ENCODE data around the gene DNAJC27.
"Not testable (repeated sequence)": the region's sequence is repeated elsewhere in the genome, so short reads cannot be mapped to it uniquely, and the experiment has no call there.

The DNAJC27 gene

GRCh38 chr2:24971536-24972314 is at the start of gene DNAJC27:
TSS of gene DNAJC27 (minus strand) at chr2:24971955. CDS start at chr2:24971904, 51 bp downstream.
- TF ChIP-seq, protein P1, sequence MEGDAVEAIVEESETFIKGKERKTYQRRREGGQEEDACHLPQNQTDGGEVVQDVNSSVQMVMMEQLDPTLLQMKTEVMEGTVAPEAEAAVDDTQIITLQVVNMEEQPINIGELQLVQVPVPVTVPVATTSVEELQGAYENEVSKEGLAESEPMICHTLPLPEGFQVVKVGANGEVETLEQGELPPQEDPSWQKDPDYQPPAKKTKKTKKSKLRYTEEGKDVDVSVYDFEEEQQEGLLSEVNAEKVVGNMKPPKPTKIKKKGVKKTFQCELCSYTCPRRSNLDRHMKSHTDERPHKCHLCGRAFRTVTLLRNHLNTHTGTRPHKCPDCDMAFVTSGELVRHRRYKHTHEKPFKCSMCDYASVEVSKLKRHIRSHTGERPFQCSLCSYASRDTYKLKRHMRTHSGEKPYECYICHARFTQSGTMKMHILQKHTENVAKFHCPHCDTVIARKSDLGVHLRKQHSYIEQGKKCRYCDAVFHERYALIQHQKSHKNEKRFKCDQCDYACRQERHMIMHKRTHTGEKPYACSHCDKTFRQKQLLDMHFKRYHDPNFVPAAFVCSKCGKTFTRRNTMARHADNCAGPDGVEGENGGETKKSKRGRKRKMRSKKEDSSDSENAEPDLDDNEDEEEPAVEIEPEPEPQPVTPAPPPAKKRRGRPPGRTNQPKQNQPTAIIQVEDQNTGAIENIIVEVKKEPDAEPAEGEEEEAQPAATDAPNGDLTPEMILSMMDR (IDR thresholded peaks at IDR 0.05; ENCODE audit: borderline replicate concordance, insufficient read depth, low read depth, low read length) = no peak
- peak within 1 kb of the TSS; percentile 79 for H3K4me3 ChIP-seq (ENCODE audit: low read depth, low read length)

GRCh38 chr2:25018681-25019080 is 46.9 kb upstream of the DNAJC27 start:
- no peak overlapping the region for H3K4me3 ChIP-seq (ENCODE audit: low read depth, low read length)
- TF ChIP-seq, protein P1 (IDR thresholded peaks at IDR 0.05; ENCODE audit: borderline replicate concordance, insufficient read depth, low read depth, low read length) = no peak

DNA sequence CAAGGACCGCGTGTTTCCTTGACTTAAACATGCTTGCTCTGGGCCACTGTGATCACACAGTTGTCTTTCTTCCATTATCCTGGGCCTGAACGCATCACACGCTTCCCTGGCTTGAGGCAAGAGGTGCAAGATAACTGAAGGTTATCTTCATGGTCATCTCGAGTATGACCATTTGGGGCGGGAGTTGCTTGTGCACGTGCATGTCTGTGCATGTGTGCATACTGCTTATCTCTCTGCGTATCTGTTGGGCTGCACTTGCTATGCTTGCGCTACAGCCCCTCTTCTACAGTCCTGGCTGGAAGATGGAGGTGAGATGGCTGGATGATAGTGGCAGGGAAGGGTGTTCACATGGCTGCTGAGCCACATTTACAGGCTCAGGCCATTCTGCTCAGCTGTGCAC is 42.9 kb upstream of the DNAJC27 start:
- TF ChIP-seq, protein P1 (IDR thresholded peaks at IDR 0.05; ENCODE audit: borderline replicate concordance, insufficient read depth, low read depth, low read length) = no peak
- no peak overlapping the region for H3K4me3 ChIP-seq (ENCODE audit: low read depth, low read length)

DNA sequence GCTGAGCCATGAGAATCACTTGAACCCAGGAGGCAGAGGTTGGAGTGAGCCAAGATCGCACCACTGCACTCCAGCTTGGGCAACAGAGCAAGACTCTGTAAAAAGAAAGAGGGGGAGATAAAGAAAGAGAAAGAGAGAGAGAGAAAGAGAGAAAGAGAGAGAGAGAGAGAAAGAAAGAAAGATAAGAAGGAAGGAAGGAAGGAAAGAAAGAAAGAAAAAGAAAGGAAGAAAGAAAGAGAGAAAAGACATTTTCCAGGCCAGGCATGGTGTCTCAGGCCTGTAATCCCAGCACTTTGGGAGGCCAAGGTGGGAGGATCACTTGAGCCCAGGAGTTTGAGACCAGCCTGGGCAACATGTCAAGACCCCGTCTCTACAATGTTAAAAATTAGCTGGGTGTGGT is 39.6 kb upstream of the DNAJC27 start:
- H3K4me3 ChIP-seq (ENCODE audit: low read depth, low read length) = not testable (repeated sequence)

- TF ChIP-seq, protein P1 (IDR thresholded peaks at IDR 0.05; ENCODE audit: borderline replicate concordance, insufficient read depth, low read depth, low read length) = no peak
- H3K4me3 ChIP-seq (ENCODE audit: low read depth, low read length) = no peak overlapping the region
Observed at GRCh38 chr2:25009954-25010353, 38.2 kb upstream of the DNAJC27 start.

GRCh38 chr2:25002066-25002465 is 30.3 kb upstream of the DNAJC27 start:
- H3K4me3 ChIP-seq (ENCODE audit: low read depth, low read length) = no peak overlapping the region
- TF ChIP-seq, protein P1 (IDR thresholded peaks at IDR 0.05; ENCODE audit: borderline replicate concordance, insufficient read depth, low read depth, low read length) = no peak

DNA sequence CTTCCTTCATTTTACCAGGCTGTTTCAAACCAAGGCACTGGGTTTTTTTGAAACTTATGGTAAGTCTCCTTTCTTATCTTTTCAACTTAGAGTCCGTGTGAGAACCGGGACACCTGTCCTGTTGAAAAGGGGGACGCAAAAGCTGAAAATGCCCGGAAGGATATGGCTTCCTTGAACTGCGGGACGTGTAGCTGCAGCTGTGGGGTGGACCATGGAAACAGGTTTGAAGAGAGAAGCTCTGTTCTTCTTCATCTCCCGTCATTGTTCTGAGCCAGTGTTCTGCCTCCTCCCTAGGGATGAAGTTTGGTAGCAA is 29.5 kb upstream of the DNAJC27 start:
- TF ChIP-seq, protein P1 (IDR thresholded peaks at IDR 0.05; ENCODE audit: borderline replicate concordance, insufficient read depth, low read depth, low read length) = no peak
- no peak overlapping the region for H3K4me3 ChIP-seq (ENCODE audit: low read depth, low read length)
